ENCODE measurements around the gene CAMKV.

DNA sequence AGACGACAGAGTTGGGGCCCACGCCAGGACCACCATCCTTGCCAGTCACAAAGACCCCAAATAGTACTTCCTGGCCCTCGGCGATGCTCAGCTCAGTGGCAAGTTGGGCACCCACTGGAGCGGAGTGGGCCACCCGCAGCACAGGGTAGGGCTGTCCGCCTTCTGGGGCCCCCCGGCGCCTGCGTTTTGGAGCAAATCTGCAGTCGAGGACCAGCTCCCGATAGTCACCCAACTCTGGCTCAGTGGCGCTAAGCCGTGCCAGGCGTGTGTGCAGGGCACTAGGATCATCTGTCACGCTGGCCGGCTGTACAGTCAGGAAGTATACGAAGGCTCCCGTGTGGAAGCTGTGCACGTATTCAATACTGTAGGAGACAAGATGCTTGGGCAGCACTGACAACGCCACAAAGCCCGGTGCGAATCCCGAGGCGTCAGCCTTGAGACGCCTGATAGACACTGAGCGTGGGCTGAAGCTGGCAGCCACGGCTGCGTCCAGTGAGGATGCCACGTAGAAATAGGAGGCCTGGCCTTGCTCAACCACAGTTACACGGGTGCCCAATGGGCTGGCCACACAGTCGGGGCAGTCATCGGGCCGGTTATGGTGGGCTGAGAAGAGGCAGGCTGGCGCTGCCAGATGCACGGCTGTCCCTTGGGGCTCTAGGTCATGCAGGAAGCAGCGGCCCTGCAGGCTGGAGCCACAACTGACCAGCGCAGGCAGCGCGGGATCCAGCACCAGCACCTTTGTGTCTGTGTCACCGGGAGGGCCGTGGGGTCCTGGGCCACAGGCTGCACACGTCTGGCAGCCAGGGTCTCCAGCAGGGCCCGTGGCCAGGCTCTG is 33.0 kb upstream of the CAMKV start:
- no peak for TF ChIP-seq CTCF (IDR thresholded peaks at IDR 0.05; ENCODE audit: low read length)
- TF ChIP-seq EZH2 (IDR thresholded peaks at IDR 0.05; ENCODE audit: borderline replicate concordance, low read length) = no peak

Measured in OCI-LY1 (cell line).